IgD-negative memory B cell (primary cell): Measurements from ENCODE around the gene CABLES1. TPM values are rescaled to one million over a fixed set of nuclear protein-coding genes. Genes with fewer than 3 reads are reported as not detected.

ENCODE experiments used
- H3K27ac Mint-ChIP-seq, 3 donors: one replicate each; pipeline ENCODE4 v1.8.0; 2020 to 2022; ENCODE audit warnings: mild to moderate bottlenecking in 3 of 3, mixed read lengths in 3 of 3, moderate library complexity in 1 of 3
- H3K27me3 Mint-ChIP-seq: one replicate; pipeline ENCODE4 v1.8.0; 2021; ENCODE audit warnings: mixed read lengths
- H3K36me3 Mint-ChIP-seq: one replicate; pipeline ENCODE4 v1.8.0; 2020; ENCODE audit warnings: mild to moderate bottlenecking, mixed read lengths
- H3K4me1 Mint-ChIP-seq, 3 donors: one replicate each; pipeline ENCODE4 v1.8.0; 2020 to 2022; ENCODE audit warnings: mixed read lengths in 3 of 3, mild to moderate bottlenecking in 1 of 3
- H3K4me3 Mint-ChIP-seq, 4 donors: one replicate each; pipeline ENCODE4 v1.8.0; 2020 to 2022; ENCODE audit warnings: mild to moderate bottlenecking in 4 of 4, mixed read lengths in 4 of 4, moderate library complexity in 3 of 4
- H3K9me3 Mint-ChIP-seq, 3 donors: one replicate each; pipeline ENCODE4 v1.8.0; 2020 to 2021; ENCODE audit warnings: mixed read lengths in 3 of 3, mild to moderate bottlenecking in 1 of 3
- polyA plus RNA-seq: library from polyadenylated mRNA; unstranded; fragments of 300-500 nt; fragmentation: Illumina TruSeq; gene quantifications from one replicate; pipeline ENCODE4 v1.2.3, GENCODE V29; 2021

The CABLES1 gene
- polyA plus RNA-seq, 1 donor from 2014 or later = 0.30 TPM

DNA sequence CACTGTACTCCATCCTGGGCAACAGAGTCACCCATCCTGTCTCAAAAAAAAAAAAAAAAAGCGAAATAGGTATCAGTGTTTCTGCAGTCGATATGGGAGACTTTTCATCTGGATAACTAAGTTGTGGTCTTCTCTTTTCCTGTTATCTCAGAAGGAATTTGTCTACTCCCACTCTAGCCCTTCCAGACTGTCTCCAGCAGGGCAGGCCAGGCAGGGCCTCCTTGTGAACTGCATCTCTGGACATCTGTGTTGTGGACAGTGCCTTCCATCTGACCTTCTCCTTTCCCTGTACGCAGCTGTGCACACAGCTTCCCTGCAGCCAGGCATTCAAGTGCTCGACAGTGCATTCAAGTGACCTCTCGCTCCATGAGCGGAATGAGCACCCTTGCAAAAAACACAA lies 110.2 kb downstream of the CABLES1 start:
- Mint-ChIP-seq H3K27me3 (peaks cover 7% of the 10 kb centered on the region), H3K27ac (no peak overlapping the region), H3K4me1 (peaks cover 4 to 6% (median 5%) of the 10 kb centered on the region in 3 donors), H3K9me3 (no peaks in the 10 kb centered on the region), H3K36me3 (peaks cover 3% of the 10 kb centered on the region), H3K4me3 (no peak overlapping the region)

- H3K4me3 Mint-ChIP-seq = peak overlapping the region in 1 of 4 donors; percentile 45
- H3K9me3 Mint-ChIP-seq = no peaks in the 10 kb centered on the region
- H3K27ac Mint-ChIP-seq = no peak overlapping the region
- H3K36me3 Mint-ChIP-seq = no peaks in the 10 kb centered on the region
- peaks cover under 1 to 3% (median 2%) of the 10 kb centered on the region in 3 donors for H3K4me1 Mint-ChIP-seq
- peaks cover 4% of the 10 kb centered on the region for H3K27me3 Mint-ChIP-seq
Measured at GRCh38 chr18:23247331-23247730, 112.0 kb downstream of the CABLES1 start.

DNA sequence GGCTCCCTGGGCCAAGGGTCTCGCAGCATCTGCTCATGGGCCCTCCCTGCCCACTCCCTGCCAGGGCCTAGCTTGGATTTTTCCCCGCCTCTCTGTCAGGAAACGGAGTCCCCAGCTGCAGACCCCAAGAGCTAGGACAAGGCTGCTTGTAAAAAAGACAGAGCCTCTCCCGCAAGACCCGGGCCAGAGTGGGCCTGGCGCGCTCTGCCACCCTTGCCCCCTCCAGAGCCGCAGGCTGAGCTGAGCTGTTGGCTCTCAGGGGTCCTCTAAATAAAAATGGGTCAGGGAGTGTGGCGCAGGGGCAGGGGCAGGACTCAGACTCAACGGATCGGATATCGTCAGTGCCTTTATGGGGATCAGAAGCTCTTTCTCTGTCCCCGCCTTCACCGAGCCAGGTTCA lies 112.6 kb downstream of the CABLES1 start:
- H3K27ac Mint-ChIP-seq = no peak overlapping the region
- no peaks in the 10 kb centered on the region for H3K36me3 Mint-ChIP-seq
- no peaks in the 10 kb centered on the region for H3K4me1 Mint-ChIP-seq
- H3K27me3 Mint-ChIP-seq = peaks cover 4% of the 10 kb centered on the region
- no peak overlapping the region for H3K4me3 Mint-ChIP-seq
- H3K9me3 Mint-ChIP-seq = no peaks in the 10 kb centered on the region

- no peaks in the 10 kb centered on the region for H3K9me3 Mint-ChIP-seq
- no peak overlapping the region for H3K4me3 Mint-ChIP-seq
- no peak overlapping the region for H3K27ac Mint-ChIP-seq
- peaks cover 1% of the 10 kb centered on the region for H3K36me3 Mint-ChIP-seq
- no peaks in the 10 kb centered on the region for H3K4me1 Mint-ChIP-seq
- peaks cover 4% of the 10 kb centered on the region for H3K27me3 Mint-ChIP-seq
Measured at GRCh38 chr18:23248826-23249225, 113.5 kb downstream of the CABLES1 start.

- peak overlapping the region in 1 of 3 donors; percentile 27 for H3K27ac Mint-ChIP-seq
- no peaks in the 10 kb centered on the region for H3K4me1 Mint-ChIP-seq
- peaks cover 1% of the 10 kb centered on the region for H3K36me3 Mint-ChIP-seq
- H3K9me3 Mint-ChIP-seq = no peaks in the 10 kb centered on the region
- peaks cover 4% of the 10 kb centered on the region for H3K27me3 Mint-ChIP-seq
- peak overlapping the region in 1 of 4 donors; percentile 39 for H3K4me3 Mint-ChIP-seq
Measured at GRCh38 chr18:23249348-23249747, 114.1 kb downstream of the CABLES1 start.

GRCh38 chr18:23250893-23251656 lies 115.8 kb downstream of the CABLES1 start:
- Mint-ChIP-seq H3K36me3 (peaks cover 4% of the 10 kb centered on the region), H3K4me3 (peak overlapping the region in 1 of 4 donors; percentile 73), H3K27ac (no peak overlapping the region), H3K27me3 (no peaks in the 10 kb centered on the region), H3K9me3 (no peaks in the 10 kb centered on the region), H3K4me1 (no peaks in the 10 kb centered on the region)

DNA sequence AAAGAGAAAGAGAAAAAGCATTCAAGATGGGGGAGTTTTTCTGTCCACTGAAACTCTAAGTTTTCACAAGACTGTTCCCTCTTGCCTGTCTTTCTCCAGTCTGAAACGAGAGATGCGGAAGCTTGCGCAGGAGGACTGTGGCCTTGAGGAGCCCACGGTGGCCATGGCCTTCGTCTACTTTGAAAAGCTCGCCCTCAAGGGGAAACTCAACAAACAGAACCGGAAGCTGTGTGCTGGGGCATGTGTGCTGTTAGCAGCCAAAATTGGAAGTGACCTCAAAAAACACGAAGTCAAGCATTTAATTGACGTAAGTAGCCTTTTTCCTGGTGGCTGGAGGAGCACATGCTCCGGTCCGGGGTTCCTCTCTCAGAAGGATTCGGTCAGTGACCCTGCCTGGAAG lies 118.3 kb downstream of the CABLES1 start:
- Mint-ChIP-seq H3K4me3 (no peak overlapping the region), H3K36me3 (peaks cover 4% of the 10 kb centered on the region), H3K4me1 (peaks cover 0 to 2% (median 1%) of the 10 kb centered on the region in 3 donors), H3K27ac (no peak overlapping the region), H3K9me3 (no peaks in the 10 kb centered on the region), H3K27me3 (peaks cover 6% of the 10 kb centered on the region)

GRCh38 chr18:23257137-23257536 lies 121.9 kb downstream of the CABLES1 start:
- Mint-ChIP-seq H3K4me1 (peaks cover 9 to 16% (median 11%) of the 10 kb centered on the region in 3 donors), H3K4me3 (no peak overlapping the region), H3K9me3 (no peaks in the 10 kb centered on the region), H3K27me3 (peaks cover 20% of the 10 kb centered on the region), H3K27ac (peak overlapping the region in 1 of 3 donors; percentile 32), H3K36me3 (peaks cover 5% of the 10 kb centered on the region)

GRCh38 chr18:23257686-23258565 lies 122.6 kb downstream of the CABLES1 start:
- H3K9me3 Mint-ChIP-seq = no peaks in the 10 kb centered on the region
- H3K36me3 Mint-ChIP-seq = peaks cover 6% of the 10 kb centered on the region
- peak overlapping the region in 1 of 3 donors; percentile 65 for H3K27ac Mint-ChIP-seq
- H3K27me3 Mint-ChIP-seq = peaks cover 20% of the 10 kb centered on the region
- no peak overlapping the region for H3K4me3 Mint-ChIP-seq
- H3K4me1 Mint-ChIP-seq = peaks cover 9 to 16% (median 11%) of the 10 kb centered on the region in 3 donors

DNA sequence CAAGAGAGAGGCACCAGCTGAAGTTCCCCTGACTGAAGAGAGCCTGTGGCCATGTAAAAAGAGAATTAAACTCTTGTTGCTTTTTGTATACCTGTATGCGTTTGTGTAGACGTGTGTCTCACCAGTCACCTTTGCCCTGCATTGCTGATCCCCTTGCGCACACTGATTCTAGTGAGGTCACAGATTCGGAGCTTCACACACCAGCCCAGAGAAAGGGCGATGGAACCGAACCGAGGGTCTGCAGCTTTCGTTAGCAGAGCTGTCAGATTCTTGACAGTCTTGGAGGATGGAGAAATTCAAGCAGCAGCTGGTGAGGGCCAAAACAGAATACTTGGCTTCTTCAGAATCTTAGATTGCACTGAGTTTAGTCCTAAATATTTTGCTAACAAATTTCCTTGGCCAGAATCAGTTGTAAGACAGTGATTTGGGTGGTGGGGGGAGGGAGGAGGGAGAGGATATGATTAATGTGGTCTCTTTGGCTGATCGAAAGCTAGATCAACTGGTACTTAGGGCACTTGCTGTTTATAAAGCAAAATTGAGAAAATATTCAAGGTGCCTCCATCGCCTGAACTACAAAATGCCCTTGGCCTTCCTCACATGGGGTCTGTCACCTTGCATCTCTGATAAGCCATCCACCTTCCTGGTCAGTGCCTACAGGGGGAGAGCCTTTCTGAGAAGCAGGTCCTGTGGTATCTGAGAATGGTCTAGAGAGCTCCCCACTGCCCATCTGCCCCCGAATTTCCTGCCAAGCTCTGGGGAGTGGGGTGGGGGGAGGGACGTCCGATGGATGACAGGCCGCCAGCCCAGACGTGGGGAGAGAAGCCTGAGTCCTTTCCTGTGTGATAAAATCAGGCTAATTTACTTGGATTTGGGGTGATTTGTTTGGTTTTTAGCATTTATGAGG lies 123.5 kb downstream of the CABLES1 start:
- H3K9me3 Mint-ChIP-seq = no peaks in the 10 kb centered on the region
- peaks cover 5% of the 10 kb centered on the region for H3K36me3 Mint-ChIP-seq
- H3K27ac Mint-ChIP-seq = peak overlapping the region in 1 of 3 donors; percentile 65
- peaks cover 20% of the 10 kb centered on the region for H3K27me3 Mint-ChIP-seq
- peaks cover 9 to 16% (median 11%) of the 10 kb centered on the region in 3 donors for H3K4me1 Mint-ChIP-seq
- peak overlapping the region in 3 of 4 donors; percentile 52 to 86 (median 76) for H3K4me3 Mint-ChIP-seq

DNA sequence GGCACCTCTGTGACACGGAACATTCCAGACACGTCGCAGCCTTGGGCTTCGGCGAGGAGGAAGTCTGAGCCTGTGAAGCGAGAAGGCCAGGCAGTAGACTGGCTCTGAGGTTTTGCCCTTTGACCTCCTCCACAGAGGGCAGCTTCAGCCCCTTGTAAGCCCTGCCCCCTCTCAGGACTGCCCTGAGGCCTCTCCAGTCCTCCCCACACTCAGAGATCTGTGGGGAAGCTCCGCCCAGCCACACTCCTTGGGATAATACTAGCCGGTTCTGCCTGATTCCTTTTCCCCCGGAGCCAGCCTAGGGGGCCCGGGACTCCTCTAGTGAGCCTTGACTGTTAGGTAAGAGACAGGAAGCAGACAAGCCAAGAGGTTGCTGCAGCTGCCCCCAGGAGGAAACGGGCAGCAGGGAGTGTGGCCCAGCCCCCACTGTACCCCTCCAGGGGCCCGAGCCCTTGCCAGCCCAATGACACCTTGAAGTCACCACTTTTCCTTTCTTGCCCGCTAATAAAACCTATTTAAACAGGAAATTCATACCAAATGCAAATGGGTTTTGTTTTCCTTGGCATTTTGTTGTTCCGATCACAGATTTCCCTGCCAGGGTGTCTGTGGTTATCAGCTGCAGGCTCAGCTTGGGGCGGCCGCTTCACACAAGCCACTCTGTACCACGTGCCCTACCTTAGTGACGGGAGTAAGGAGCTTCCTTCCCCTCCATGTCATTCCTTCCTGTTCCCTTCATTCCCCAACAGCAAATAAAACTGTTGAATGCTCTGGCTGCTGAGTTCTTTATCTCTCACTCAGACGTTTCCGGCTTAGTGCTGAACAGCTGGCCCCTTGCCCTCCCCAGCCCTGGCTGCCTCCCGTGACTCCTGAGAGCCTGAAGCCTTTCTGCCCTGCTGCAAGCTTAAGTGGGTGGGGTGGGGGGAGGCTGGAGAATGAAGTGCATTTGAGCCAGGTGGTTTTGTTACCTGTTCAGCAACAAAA lies 124.7 kb downstream of the CABLES1 start:
- Mint-ChIP-seq H3K27me3 (peaks cover 20% of the 10 kb centered on the region), H3K9me3 (no peaks in the 10 kb centered on the region), H3K4me3 (peak overlapping the region in 3 of 4 donors; percentile 35 to 86 (median 63)), H3K4me1 (peaks cover 9 to 16% (median 11%) of the 10 kb centered on the region in 3 donors), H3K27ac (peak overlapping the region in 1 of 3 donors; percentile 55), H3K36me3 (peaks cover 3% of the 10 kb centered on the region)

DNA sequence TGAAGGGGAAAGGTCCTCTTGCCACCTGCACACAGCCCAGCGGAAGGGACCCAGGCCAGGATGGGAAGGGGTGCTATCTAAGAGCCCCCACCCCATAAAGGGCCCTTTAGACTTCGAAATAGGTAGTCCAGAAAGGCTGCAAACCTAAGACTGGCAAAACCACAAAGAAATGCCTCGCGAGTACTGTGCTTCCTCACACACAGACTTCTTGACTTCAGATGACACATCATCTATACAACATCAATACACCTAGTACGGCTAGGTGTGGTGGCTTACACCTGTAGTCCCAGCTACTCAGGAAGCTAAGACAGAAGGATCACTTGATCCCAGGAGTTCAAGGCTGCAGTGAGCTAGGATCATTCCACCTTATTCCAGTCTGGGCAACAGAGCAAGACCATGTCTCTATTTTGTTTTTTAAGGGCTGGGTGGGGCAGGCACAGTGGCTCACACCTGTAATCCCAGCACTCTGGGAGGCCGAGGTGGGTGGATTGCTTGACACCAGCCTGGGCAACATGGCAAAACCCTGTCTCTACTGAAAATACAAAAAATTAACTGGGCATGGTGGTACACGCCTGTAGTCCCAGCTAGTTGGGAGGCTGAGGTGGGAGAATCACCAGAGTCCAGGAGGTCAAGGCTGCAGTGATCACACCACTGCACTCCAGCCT lies 125.8 kb downstream of the CABLES1 start:
- Mint-ChIP-seq H3K27me3 (peaks cover 20% of the 10 kb centered on the region), H3K27ac (peak overlapping the region in 1 of 3 donors; percentile 55), H3K4me1 (peaks cover 9 to 16% (median 11%) of the 10 kb centered on the region in 3 donors), H3K36me3 (peaks cover 5% of the 10 kb centered on the region), H3K9me3 (no peaks in the 10 kb centered on the region), H3K4me3 (peak overlapping the region in 1 of 4 donors; percentile 72)
